ENCODE results near the gene MSH3.

DNA sequence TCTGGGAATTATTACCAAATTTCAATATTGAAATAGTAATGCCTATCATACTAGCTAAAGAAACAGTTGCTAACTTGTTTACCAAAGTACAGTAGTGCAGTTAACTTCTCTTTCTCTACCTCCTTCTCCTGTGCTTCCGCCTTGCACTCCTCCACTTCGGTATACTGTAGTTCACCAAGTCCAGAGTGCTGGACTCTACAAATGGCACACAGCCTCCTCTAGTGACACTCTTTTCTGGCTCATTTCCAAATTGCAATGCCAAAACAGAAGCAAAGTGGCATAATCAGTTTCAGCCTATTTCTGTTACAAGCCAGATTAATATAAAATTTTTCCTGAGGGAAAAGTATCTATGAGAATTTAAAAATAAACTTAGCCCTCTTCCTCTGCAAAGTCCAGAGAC, 219.7 kb downstream of the MSH3 start:
- TF ChIP-seq, protein P1, sequence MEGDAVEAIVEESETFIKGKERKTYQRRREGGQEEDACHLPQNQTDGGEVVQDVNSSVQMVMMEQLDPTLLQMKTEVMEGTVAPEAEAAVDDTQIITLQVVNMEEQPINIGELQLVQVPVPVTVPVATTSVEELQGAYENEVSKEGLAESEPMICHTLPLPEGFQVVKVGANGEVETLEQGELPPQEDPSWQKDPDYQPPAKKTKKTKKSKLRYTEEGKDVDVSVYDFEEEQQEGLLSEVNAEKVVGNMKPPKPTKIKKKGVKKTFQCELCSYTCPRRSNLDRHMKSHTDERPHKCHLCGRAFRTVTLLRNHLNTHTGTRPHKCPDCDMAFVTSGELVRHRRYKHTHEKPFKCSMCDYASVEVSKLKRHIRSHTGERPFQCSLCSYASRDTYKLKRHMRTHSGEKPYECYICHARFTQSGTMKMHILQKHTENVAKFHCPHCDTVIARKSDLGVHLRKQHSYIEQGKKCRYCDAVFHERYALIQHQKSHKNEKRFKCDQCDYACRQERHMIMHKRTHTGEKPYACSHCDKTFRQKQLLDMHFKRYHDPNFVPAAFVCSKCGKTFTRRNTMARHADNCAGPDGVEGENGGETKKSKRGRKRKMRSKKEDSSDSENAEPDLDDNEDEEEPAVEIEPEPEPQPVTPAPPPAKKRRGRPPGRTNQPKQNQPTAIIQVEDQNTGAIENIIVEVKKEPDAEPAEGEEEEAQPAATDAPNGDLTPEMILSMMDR (IDR thresholded peaks at IDR 0.05; ENCODE audit: low read depth, low read length), result no peak
- no peak for TF ChIP-seq EZH2phosphoT487 (IDR thresholded peaks at IDR 0.05; ENCODE audit: low read depth)

All from OCI-LY3 (cell line).